Lung (tissue), 12 donors: ENCODE results near the gene TMEM94. TPM values are rescaled to one million over a fixed set of nuclear protein-coding genes. Genes with fewer than 3 reads are reported as not detected.

ENCODE experiments used
- ATAC-seq: fragments of 200-7000 bp; cut with Tn5 transposase; one replicate; pipeline ENCODE4 v1.9.1; 2020; ENCODE audit warnings: moderate number of reproducible peaks; ENCODE audit not compliant: insufficient read depth, low FRiP score
- DNase-seq, 3 donors: peaks; one replicate each; pipeline ENCODE4 v3.0.0-alpha.2; 2013 to 2017
- H3K27ac ChIP-seq, 2 donors: one replicate each; pipeline ENCODE4 v1.5.1; 2013; ENCODE audit warnings: mild to moderate bottlenecking in 2 of 2, moderate library complexity in 2 of 2, control low read depth in 1 of 2, inconsistent platforms in 1 of 2, low read depth in 1 of 2, low read length in 1 of 2
- H3K27me3 ChIP-seq, 3 donors: one replicate each; pipeline ENCODE4 v1.5.1; 2013; ENCODE audit warnings: low read length in 2 of 3; ENCODE audit not compliant: control insufficient read depth in 3 of 3, insufficient read depth in 3 of 3
- H3K36me3 ChIP-seq, 4 donors: one replicate each; pipeline ENCODE4 v1.5.1; 2013; ENCODE audit warnings: low read length in 4 of 4, mild to moderate bottlenecking in 1 of 4, moderate library complexity in 1 of 4; ENCODE audit not compliant: control insufficient read depth in 4 of 4, insufficient read depth in 4 of 4
- H3K4me1 ChIP-seq, 5 donors: one replicate each; pipeline ENCODE4 v1.5.1; 2013; ENCODE audit warnings: low read length in 5 of 5, mild to moderate bottlenecking in 2 of 5, moderate library complexity in 1 of 5; ENCODE audit not compliant: control insufficient read depth in 5 of 5, insufficient read depth in 5 of 5
- H3K4me3 ChIP-seq: one replicate; pipeline ENCODE4 v1.5.1; 2013; ENCODE audit warnings: mild to moderate bottlenecking, control low read depth, moderate library complexity
- H3K9ac ChIP-seq, 2 donors: one replicate each; pipeline ENCODE4 v1.5.1; 2013; ENCODE audit warnings: low read length in 2 of 2, control low read depth in 1 of 2; ENCODE audit not compliant: insufficient read depth in 1 of 2
- H3K9me3 ChIP-seq, 4 donors: one replicate each; pipeline ENCODE4 v1.5.1; 2013; ENCODE audit warnings: low read length in 3 of 4, mild to moderate bottlenecking in 1 of 4, moderate library complexity in 1 of 4; ENCODE audit not compliant: control insufficient read depth in 4 of 4, insufficient read depth in 3 of 4
- WGBS, 2 donors: extraction: QIAGEN DNeasy Blood & Tissue Kit; methylation state at CpG; one replicate each; pipeline ENCODE4 v1.1.7; 2013; 5-methylcytosine and 5-hydroxymethylcytosine counted together
- polyA plus RNA-seq, 2 donors: library from polyadenylated mRNA; stranded (reverse); fragments of 200-250 nt; gene quantifications; one replicate each; pipeline ENCODE4 v1.2.1, GENCODE V29; 2013
- total RNA-seq, 2 donors: library from RNA; depleted of rRNA in 1 of 2; stranded (reverse); fragments of >200 nt in 1 of 2; gene quantifications; one replicate each; pipeline ENCODE4 v1.2.1, GENCODE V29; 2014 to 2021
- TF ChIP-seq, protein P1 (sequence below): IDR thresholded peaks from 2 replicates; pipeline ENCODE4 v1.5.1; 2012; ENCODE audit warnings: mild to moderate bottlenecking; ENCODE audit errors: control extremely low read depth, extremely low read depth
- donor health status: control.
- donor health status: control.
- donor health status: Bipolar disorder and iron deficiency.
- donor health status: healthy.
- donor health status: DM: yes; HTN: yes; CAD: no.

TMEM94 gene
- total and polyA plus RNA-seq, 4 donors = 40.0 to 82.3 (median 53.3) TPM

DNA sequence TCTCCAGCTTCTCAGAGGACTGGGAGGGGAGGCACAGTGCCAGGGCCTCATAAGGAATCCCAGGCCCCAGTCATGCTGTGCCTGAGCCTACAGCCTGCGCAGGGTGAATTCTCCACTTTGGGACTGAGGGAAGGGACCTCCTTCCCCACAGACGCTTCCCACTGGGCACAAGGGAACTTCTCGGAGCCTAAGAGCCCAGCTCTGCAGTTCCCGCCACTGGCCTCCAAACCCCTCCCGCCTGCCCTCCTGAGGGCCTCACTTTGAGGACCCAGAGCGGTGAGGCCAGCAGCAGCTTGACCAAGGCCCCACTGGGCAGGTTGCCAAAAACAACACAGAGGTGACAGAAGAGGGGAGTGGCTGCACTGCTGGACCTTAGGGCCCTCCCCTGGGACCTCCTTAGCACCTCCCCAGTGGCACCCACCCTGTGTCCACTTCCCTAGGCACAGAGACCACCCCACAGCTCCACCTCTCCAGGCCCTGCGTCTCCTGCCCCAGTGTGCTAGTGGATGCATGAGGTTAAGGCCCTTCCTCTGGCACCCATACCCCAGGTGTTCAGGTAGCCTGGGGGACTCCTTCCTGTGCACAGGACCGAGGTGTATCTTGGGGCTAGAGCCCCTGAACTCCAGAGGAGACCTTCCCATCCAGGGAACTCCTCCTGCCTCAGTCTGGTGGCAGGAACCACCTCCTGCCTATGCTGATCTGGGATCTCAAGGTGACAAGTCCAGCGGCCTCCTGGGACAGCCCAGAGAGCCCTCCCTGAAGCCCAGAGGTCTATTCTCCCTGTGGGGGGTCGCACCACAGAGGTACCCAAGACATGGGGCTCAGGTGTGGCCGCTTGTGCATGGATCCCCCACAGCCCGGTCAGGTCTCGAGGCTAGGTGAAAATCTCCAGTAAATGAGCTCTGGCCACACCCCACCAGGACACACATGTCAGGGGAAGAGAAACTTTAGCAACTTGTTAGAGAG lies 55.5 kb downstream of the TMEM94 start:
- TF ChIP-seq, protein P1, sequence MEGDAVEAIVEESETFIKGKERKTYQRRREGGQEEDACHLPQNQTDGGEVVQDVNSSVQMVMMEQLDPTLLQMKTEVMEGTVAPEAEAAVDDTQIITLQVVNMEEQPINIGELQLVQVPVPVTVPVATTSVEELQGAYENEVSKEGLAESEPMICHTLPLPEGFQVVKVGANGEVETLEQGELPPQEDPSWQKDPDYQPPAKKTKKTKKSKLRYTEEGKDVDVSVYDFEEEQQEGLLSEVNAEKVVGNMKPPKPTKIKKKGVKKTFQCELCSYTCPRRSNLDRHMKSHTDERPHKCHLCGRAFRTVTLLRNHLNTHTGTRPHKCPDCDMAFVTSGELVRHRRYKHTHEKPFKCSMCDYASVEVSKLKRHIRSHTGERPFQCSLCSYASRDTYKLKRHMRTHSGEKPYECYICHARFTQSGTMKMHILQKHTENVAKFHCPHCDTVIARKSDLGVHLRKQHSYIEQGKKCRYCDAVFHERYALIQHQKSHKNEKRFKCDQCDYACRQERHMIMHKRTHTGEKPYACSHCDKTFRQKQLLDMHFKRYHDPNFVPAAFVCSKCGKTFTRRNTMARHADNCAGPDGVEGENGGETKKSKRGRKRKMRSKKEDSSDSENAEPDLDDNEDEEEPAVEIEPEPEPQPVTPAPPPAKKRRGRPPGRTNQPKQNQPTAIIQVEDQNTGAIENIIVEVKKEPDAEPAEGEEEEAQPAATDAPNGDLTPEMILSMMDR = no peak
- Histone ChIP-seq H3K27ac (peak overlapping the region; percentile 75 to 87), H3K27me3 (no peaks in the 10 kb centered on the region), H3K4me1 (peaks cover 0 to 52% (median 19%) of the 10 kb centered on the region in 5 donors), H3K4me3 (peak overlapping the region; percentile 31), H3K9me3 (no peaks in the 10 kb centered on the region), H3K36me3 (peaks cover 0 to 11% (median 9%) of the 10 kb centered on the region in 4 donors), H3K9ac (no peak overlapping the region)
- 43 to 59% methylated on average over 13 of the region's 13 CpGs for WGBS, 2 donors
- DNase-seq (peak; percentile 54 to 67 (median 57)), ATAC-seq (no peak)

DNA sequence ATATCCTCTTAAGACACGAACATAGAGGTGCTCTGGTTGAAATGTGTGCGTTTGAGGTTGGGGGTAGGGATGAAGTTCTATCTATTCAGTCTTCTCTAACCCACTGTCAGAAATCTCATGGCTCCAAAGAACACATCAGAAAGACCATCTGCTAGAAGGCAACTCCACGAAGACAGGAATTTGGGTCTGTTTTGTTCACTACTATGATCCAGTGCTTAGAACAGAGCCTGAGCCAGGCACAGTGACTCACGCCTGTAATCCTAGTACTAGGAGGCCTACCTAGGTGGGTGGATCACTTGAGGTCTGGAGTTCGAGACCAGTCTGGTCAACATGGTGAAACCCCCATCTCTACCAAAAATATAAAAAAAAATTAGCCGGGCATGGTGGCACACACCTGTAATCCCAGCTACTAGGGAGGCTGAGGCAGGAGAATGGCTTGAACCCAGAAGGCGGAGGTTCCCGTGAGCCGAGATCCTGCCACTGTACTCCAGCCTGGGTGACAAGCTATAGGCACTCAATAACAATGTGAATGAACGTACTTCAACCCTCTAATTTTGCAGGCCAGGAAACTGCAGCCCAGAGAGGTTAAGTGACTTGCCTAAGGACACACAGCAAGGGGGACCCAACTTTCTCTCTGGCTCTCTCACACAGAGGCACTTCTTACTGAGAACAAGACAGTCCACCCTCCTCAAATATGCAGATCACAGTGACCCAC lies 56.6 kb downstream of the TMEM94 start:
- TF ChIP-seq, protein P1 = no peak
- ATAC-seq (no peak), DNase-seq (no peak)
- 57 to 66% methylated on average over 10 of the region's 10 CpGs for WGBS, 2 donors
- no peaks in the 10 kb centered on the region for H3K27me3 ChIP-seq
- H3K9me3 ChIP-seq = no peaks in the 10 kb centered on the region
- peak overlapping the region; percentile 61 for H3K4me3 ChIP-seq
- no peak overlapping the region for H3K9ac ChIP-seq
- H3K36me3 ChIP-seq = peaks cover 0 to 7% (median 2%) of the 10 kb centered on the region in 4 donors
- peaks cover 0 to 59% (median 24%) of the 10 kb centered on the region in 5 donors for H3K4me1 ChIP-seq
- H3K27ac ChIP-seq = peak overlapping the region in 1 of 2 donors; percentile 87

DNA sequence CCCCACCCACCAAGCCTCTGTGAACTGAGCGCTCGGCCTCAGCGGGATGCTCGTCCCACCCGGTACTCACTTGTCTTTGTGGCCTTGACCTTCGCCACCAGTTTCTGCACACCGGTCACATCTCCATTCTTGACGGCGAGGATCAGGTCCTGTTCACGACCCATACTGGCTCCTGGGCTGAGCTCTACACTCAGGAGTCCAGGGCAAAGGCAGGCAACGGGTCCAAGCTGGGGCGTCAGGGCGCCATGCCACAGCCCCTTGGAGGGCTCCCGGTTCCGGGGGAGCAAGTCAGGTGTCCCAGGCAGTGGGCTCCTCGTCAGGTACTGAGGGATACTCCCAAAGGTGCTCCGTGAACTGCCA lies 57.2 kb downstream of the TMEM94 start:
- Histone ChIP-seq H3K4me3 (peak overlapping the region; percentile 61), H3K9ac (peak overlapping the region in 1 of 2 donors; percentile 27), H3K36me3 (peaks cover 0 to 7% (median 2%) of the 10 kb centered on the region in 4 donors), H3K4me1 (peaks cover 0 to 54% (median 19%) of the 10 kb centered on the region in 5 donors), H3K9me3 (no peaks in the 10 kb centered on the region), H3K27ac (peak overlapping the region in 1 of 2 donors; percentile 83), H3K27me3 (no peaks in the 10 kb centered on the region)
- TF ChIP-seq, protein P1 = no peak
- DNase-seq = no peak
- no peak for ATAC-seq
- 72 to 90% methylated on average over 17 of the region's 17 CpGs for WGBS, 2 donors
